GM12878 (cell line): Measurements from ENCODE around the gene B4GALNT4. TPM values are rescaled to one million over a fixed set of nuclear protein-coding genes. Genes with fewer than 3 reads are reported as not detected.

Source experiments
- ATAC-seq: fragments of 200-7000 bp; cut with Tn5 transposase; 3 replicates; pipeline ENCODE4 v1.9.1; 2020; ENCODE audit warnings: mild to moderate bottlenecking, moderate library complexity
- BruUV-seq: library from RNA; stranded (reverse); fragments of 400-500 nt; replicated peaks from 2 replicates; lab custom pipeline; 2021; lab: Mats Ljungman, UMichigan
- CTCF ChIA-PET: fragments of 300-600 bp; sonication (Branson Sonifier 250); formaldehyde crosslinking; extraction: SDS; loops from one replicate; lab custom pipeline; 2021; ENCODE audit warnings: inconsistent platforms; lab: Yijun Ruan, JAX
- POLR2A ChIA-PET: fragments of 350-600 bp; formaldehyde crosslinking; extraction: SDS; loops from one replicate; lab custom pipeline; 2021; ENCODE audit warnings: inconsistent platforms; lab: Charles Lee
- RAD21 ChIA-PET: fragments of 300-600 bp; sonication (Branson Sonifier 250); formaldehyde crosslinking; loops from one replicate; lab custom pipeline; 2023; ENCODE audit warnings: antibody characterized with exemption; ENCODE audit not compliant: unreplicated experiment; lab: Charles Lee
- SMC1A ChIA-PET: fragments of 300-600 bp; sonication (Branson Sonifier 250); formaldehyde crosslinking; loops from one replicate; lab custom pipeline; 2023; ENCODE audit not compliant: unreplicated experiment, uncharacterized antibody; lab: Charles Lee
- DNase-seq: peaks from one replicate; pipeline ENCODE4 v3.0.0-alpha.2; 2011; ENCODE audit warnings: low read depth, low spot score
- FAIRE-seq: peaks from 3 replicates; lab custom pipeline; 2011; peaks lifted over from hg19 to GRCh38; lab: Jason Lieb, UNC
- H2AFZ ChIP-seq: 2 replicates; pipeline ENCODE4 v1.6.0; 2011; ENCODE audit warnings: low read depth, low read length, control low read depth; ENCODE audit not compliant: control insufficient read depth
- H3K27ac ChIP-seq: 2 replicates; pipeline ENCODE4 v1.5.1; 2011; ENCODE audit warnings: control low read depth; ENCODE audit not compliant: control insufficient read depth, insufficient read depth
- H3K27me3 ChIP-seq, 2 experiments: replicated peaks in 1 of 2; 2 replicates each; pipeline versions ENCODE4 v1.6.0 to v1.6.1; 2011; ENCODE audit warnings: low read length in 1 of 2; ENCODE audit not compliant: control insufficient read depth in 2 of 2, insufficient read depth in 2 of 2
- H3K36me3 ChIP-seq, 2 experiments: 2 replicates each; pipeline ENCODE4 v1.5.1; 2011; ENCODE audit warnings: low read length in 1 of 2; ENCODE audit not compliant: control insufficient read depth in 2 of 2, insufficient read depth in 2 of 2
- H3K4me1 ChIP-seq: 2 replicates; pipeline ENCODE4 v1.6.1; 2011; ENCODE audit warnings: mild to moderate bottlenecking, low read length, moderate library complexity, mixed read lengths; ENCODE audit not compliant: control insufficient read depth, insufficient read depth
- H3K4me2 ChIP-seq: 2 replicates; pipeline ENCODE4 v1.6.0; 2011; ENCODE audit warnings: control low read depth; ENCODE audit not compliant: control insufficient read depth, insufficient read depth
- H3K4me3 ChIP-seq: fragments of 200-600 bp; sonication (generic); 2 replicates; pipeline ENCODE4 v1.5.1; 2016
- H3K79me2 ChIP-seq: 2 replicates; pipeline ENCODE4 v1.6.0; 2011; ENCODE audit warnings: low read length; ENCODE audit not compliant: control insufficient read depth, insufficient read depth
- H3K9ac ChIP-seq: 2 replicates; pipeline ENCODE4 v1.8.0; 2011; ENCODE audit warnings: low read length, control low read depth, mixed read lengths; ENCODE audit not compliant: control insufficient read depth, insufficient read depth
- H3K9me3 ChIP-seq: replicated peaks from 3 replicates; pipeline ENCODE4 v1.5.1; 2011; ENCODE audit warnings: mild to moderate bottlenecking, low read length; ENCODE audit not compliant: control insufficient read depth, insufficient read depth
- H4K20me1 ChIP-seq: 2 replicates; pipeline ENCODE4 v1.6.0; 2011; ENCODE audit not compliant: control insufficient read depth, insufficient read depth
- BMI1 ChIP-seq: fragments of 450-650 bp; IDR thresholded peaks from 2 replicates; pipeline ENCODE4 v1.6.1; 2016; ENCODE audit warnings: mild to moderate bottlenecking, moderate library complexity, borderline replicate concordance
- CBFB ChIP-seq: IDR thresholded peaks from 2 replicates; pipeline ENCODE4 v1.6.1; 2016; ENCODE audit warnings: antibody characterized with exemption, low read depth
- CBX3 ChIP-seq: fragments of 200-600 bp; sonication (generic); IDR thresholded peaks from 2 replicates; pipeline ENCODE4 v1.6.1; 2016; ENCODE audit warnings: low read depth, borderline replicate concordance
- HCFC1 ChIP-seq: fragments of 150-350 bp; IDR thresholded peaks from 2 replicates; pipeline ENCODE4 v1.6.1; 2014; ENCODE audit warnings: low read length
- HDAC6 ChIP-seq: fragments of 200-600 bp; sonication (generic); IDR thresholded peaks from one replicate; pipeline ENCODE4 v1.8.0; 2017; ENCODE audit warnings: antibody characterized with exemption; ENCODE audit not compliant: unreplicated experiment
- MXI1 ChIP-seq: fragments of 150-350 bp; IDR thresholded peaks from 2 replicates; pipeline ENCODE4 v1.6.1; 2011; ENCODE audit warnings: low read depth, mild to moderate bottlenecking, inconsistent platforms, low read length, improper control_type of control experiment
- PAX8 ChIP-seq: fragments of 450-650 bp; IDR thresholded peaks from 2 replicates; pipeline ENCODE4 v1.6.1; 2017; ENCODE audit warnings: mild to moderate bottlenecking, moderate library complexity
- POLR2AphosphoS2 ChIP-seq: IDR thresholded peaks from 2 replicates; pipeline ENCODE4 v1.6.1; 2011; ENCODE audit warnings: low read depth, mild to moderate bottlenecking, low read length, improper control_type of control experiment, moderate library complexity
- RCOR1 ChIP-seq: conservative IDR thresholded peaks from 2 replicates; pipeline ENCODE4 v1.6.1; 2012; ENCODE audit warnings: low read depth, low read length, improper control_type of control experiment
- SKIL ChIP-seq: fragments of 450-650 bp; IDR thresholded peaks from 2 replicates; pipeline ENCODE4 v1.6.1; 2017; ENCODE audit warnings: mild to moderate bottlenecking, low read depth, inconsistent platforms; ENCODE audit not compliant: poor library complexity, severe bottlenecking
- SMAD5 ChIP-seq: IDR thresholded peaks from 2 replicates; pipeline ENCODE4 v1.6.1; 2016; ENCODE audit warnings: antibody characterized with exemption, low read depth
- SMC3 ChIP-seq: IDR thresholded peaks from 2 replicates; pipeline ENCODE4 v1.6.1; 2011; ENCODE audit warnings: low read length, improper control_type of control experiment, borderline replicate concordance
- ZNF274 ChIP-seq: IDR thresholded peaks from one replicate; pipeline ENCODE4 v1.8.0; 2011; ENCODE audit not compliant: insufficient read length, insufficient read depth
- ZSCAN29 ChIP-seq: fragments of 450-650 bp; IDR thresholded peaks from 2 replicates; pipeline ENCODE4 v1.6.1; 2017; ENCODE audit warnings: mild to moderate bottlenecking, moderate library complexity
- WGBS: methylation state at CpG from one replicate; pipeline ENCODE4 v1.1.6; 2016; ENCODE audit warnings: low lambda C conversion rate; ENCODE audit not compliant: insufficient replicate concordance, insufficient coverage; ENCODE audit errors: missing lambda C conversion rate; 5-methylcytosine and 5-hydroxymethylcytosine counted together
- in situ Hi-C: fragments of 300-500 bp; cut with MboI; formaldehyde crosslinking; loops from 9 replicates; pipeline ENCODE4 v1.14.3; 2018; ENCODE audit warnings: mixed read lengths
- intact Hi-C: fragments of 100-400 bp; cut with micrococcal nuclease; formaldehyde crosslinking; loops from one replicate; pipeline ENCODE4 v1.14.2; 2022; ENCODE audit not compliant: unreplicated experiment
- polyA plus RNA-seq, 11 experiments: library from polyadenylated mRNA; depleted of rRNA in 4 of 11; unstranded in 6 of 11; stranded (reverse) in 5 of 11; fragments of >200 nt; fragmentation: Nextera tagmentation in 4 of 11; fragmentation: Illumina TruSeq in 1 of 11; extraction: Ambion mirVana in 4 of 11; extraction: Trizol in 1 of 11; gene quantifications; 1 replicate in 1 of 11; 2 replicates in 10 of 11; pipeline versions ENCODE4 v1.2.1 to v1.2.3, GENCODE V29; 2011 to 2016; ENCODE audit warnings: inconsistent platforms in 2 of 11, missing spikeins in 2 of 11, low read depth in 1 of 11
- total RNA-seq, 4 experiments: library from RNA; depleted of rRNA in 3 of 4; stranded (reverse); fragments of >200 nt in 3 of 4; fragmentation: Illumina TruSeq in 1 of 4; extraction: Trizol in 1 of 4; gene quantifications; 2 replicates each; pipeline versions ENCODE4 v1.2.1 to v1.2.3, GENCODE V29; 2013 to 2021
- TF ChIP-seq, protein P1 (sequence below): fragments of 450-650 bp; IDR thresholded peaks from 2 replicates; pipeline ENCODE4 v1.6.1; 2017; ENCODE audit warnings: mild to moderate bottlenecking
- TF ChIP-seq, protein P2 (sequence below): fragments of 450-650 bp; IDR thresholded peaks from 2 replicates; pipeline ENCODE4 v1.6.1; 2016; ENCODE audit warnings: mild to moderate bottlenecking, moderate library complexity, borderline replicate concordance

B4GALNT4 gene
- total and polyA plus RNA-seq, 10 of the 15 experiments (the other 5 are each of a cell fraction or from before 2014, with no cell fraction given) = 0.04 to 0.82 (median 0.40) TPM; not detected in 6

GRCh38 chr11:358129-358800, 11.0 kb upstream of the B4GALNT4 start:
- no TSS peak for BruUV-seq
- H3K79me2 ChIP-seq = peaks cover 7% of the 10 kb centered on the region
- no peak overlapping the region for H3K4me3 ChIP-seq
- RAD21 ChIA-PET = interaction anchor here (1.1 to 1.2 kb wide), 2 partner anchors 10 to 108 kb away, joined by 3 read pairs; no protein-coding TSS in a partner anchor
- H3K9ac ChIP-seq = no peak overlapping the region
- 84% methylated on average over 34 of the region's 34 CpGs for WGBS
- no peak overlapping the region for H3K27ac ChIP-seq
- in situ Hi-C loops (loop anchor here (5.0 kb wide), 1 partner anchor 106 kb away; no protein-coding TSS in a partner anchor), intact Hi-C loops (loop anchor here (5.0 to 10.0 kb wide), 2 partner anchors 93 to 151 kb away; partner anchors contain the start of genes BET1L and RIC8A)
- POLR2A ChIA-PET = interaction anchor here (0.6 kb wide), 1 partner anchor 53 kb away, joined by 9 read pairs; no protein-coding TSS in a partner anchor
- no peaks in the 10 kb centered on the region for H3K36me3 ChIP-seq
- H2AFZ ChIP-seq = no peak overlapping the region
- H3K4me2 ChIP-seq = no peak overlapping the region
- CTCF ChIA-PET = interaction anchor here (1.5 to 2.7 kb wide), 2 partner anchors 52 to 107 kb away, joined by 6 to 12 read pairs; no protein-coding TSS in a partner anchor
- ATAC-seq = no peak
- SMC1A ChIA-PET = no interaction called here
- peaks cover 21% of the 10 kb centered on the region for H3K4me1 ChIP-seq
- H3K9me3 ChIP-seq = peaks cover 8% of the 10 kb centered on the region; the same call in 2 of the 3 replicates
- H3K27me3 ChIP-seq = no peaks in the 10 kb centered on the region
- no peak for FAIRE-seq
- TF ChIP-seq ZNF274 = no peak
- no peak for TF ChIP-seq HDAC6
- TF ChIP-seq, protein P1, sequence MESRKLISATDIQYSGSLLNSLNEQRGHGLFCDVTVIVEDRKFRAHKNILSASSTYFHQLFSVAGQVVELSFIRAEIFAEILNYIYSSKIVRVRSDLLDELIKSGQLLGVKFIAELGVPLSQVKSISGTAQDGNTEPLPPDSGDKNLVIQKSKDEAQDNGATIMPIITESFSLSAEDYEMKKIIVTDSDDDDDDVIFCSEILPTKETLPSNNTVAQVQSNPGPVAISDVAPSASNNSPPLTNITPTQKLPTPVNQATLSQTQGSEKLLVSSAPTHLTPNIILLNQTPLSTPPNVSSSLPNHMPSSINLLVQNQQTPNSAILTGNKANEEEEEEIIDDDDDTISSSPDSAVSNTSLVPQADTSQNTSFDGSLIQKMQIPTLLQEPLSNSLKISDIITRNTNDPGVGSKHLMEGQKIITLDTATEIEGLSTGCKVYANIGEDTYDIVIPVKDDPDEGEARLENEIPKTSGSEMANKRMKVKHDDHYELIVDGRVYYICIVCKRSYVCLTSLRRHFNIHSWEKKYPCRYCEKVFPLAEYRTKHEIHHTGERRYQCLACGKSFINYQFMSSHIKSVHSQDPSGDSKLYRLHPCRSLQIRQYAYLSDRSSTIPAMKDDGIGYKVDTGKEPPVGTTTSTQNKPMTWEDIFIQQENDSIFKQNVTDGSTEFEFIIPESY = no peak
- no peak for TF ChIP-seq CBX3
- no peak for TF ChIP-seq SKIL
- TF ChIP-seq POLR2AphosphoS2 = no peak
- no peak for TF ChIP-seq SMC3
- TF ChIP-seq HCFC1 = no peak
- TF ChIP-seq RCOR1 = no peak
- no peak for TF ChIP-seq SMAD5
- TF ChIP-seq BMI1 = no peak
- no peak for TF ChIP-seq ZSCAN29
- TF ChIP-seq, protein P2, sequence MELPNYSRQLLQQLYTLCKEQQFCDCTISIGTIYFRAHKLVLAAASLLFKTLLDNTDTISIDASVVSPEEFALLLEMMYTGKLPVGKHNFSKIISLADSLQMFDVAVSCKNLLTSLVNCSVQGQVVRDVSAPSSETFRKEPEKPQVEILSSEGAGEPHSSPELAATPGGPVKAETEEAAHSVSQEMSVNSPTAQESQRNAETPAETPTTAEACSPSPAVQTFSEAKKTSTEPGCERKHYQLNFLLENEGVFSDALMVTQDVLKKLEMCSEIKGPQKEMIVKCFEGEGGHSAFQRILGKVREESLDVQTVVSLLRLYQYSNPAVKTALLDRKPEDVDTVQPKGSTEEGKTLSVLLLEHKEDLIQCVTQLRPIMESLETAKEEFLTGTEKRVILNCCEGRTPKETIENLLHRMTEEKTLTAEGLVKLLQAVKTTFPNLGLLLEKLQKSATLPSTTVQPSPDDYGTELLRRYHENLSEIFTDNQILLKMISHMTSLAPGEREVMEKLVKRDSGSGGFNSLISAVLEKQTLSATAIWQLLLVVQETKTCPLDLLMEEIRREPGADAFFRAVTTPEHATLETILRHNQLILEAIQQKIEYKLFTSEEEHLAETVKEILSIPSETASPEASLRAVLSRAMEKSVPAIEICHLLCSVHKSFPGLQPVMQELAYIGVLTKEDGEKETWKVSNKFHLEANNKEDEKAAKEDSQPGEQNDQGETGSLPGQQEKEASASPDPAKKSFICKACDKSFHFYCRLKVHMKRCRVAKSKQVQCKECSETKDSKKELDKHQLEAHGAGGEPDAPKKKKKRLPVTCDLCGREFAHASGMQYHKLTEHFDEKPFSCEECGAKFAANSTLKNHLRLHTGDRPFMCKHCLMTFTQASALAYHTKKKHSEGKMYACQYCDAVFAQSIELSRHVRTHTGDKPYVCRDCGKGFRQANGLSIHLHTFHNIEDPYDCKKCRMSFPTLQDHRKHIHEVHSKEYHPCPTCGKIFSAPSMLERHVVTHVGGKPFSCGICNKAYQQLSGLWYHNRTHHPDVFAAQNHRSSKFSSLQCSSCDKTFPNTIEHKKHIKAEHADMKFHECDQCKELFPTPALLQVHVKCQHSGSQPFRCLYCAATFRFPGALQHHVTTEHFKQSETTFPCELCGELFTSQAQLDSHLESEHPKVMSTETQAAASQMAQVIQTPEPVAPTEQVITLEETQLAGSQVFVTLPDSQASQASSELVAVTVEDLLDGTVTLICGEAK = no peak
- TF ChIP-seq MXI1 = no peak
- no peak for TF ChIP-seq PAX8
- no peak for TF ChIP-seq CBFB
- no peaks in the 10 kb centered on the region for H4K20me1 ChIP-seq
- no peak for DNase-seq
